Activated CD4-positive, alpha-beta T cell treated with anti-CD3 and anti-CD28 coated beads, Interleukin-2, amount 50 U/mL, for 48 hours (primary cell): Measurements from ENCODE around the gene SRPK1.
"Not testable (repeated sequence)": the region's sequence is repeated elsewhere in the genome, so short reads cannot be mapped to it uniquely, and the experiment has no call there.

Source experiments
- DNase-seq, 2 experiments: peaks; one replicate each; pipeline ENCODE4 v3.0.0-alpha.2; 2020

Gene SRPK1

DNA sequence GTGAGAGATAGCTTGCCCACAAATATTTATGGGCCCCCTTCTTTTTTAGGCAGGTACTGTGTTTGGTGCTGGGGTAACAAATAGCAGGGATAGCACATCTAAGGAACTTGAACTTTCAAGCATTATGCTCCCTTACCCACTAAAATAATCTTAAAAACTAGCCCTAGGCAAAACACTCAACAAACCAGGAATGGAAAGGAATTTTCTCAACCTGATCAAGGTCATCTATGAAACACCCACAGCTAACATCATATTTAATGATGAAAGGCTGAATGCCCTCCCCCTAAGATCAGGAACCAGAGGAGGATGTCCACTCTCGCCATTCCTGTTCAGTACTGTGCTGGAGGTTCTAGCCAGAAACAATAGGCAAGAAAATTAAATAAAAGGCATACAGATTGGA, 8.7 kb upstream of the SRPK1 start:
- DNase-seq = no peak

DNA sequence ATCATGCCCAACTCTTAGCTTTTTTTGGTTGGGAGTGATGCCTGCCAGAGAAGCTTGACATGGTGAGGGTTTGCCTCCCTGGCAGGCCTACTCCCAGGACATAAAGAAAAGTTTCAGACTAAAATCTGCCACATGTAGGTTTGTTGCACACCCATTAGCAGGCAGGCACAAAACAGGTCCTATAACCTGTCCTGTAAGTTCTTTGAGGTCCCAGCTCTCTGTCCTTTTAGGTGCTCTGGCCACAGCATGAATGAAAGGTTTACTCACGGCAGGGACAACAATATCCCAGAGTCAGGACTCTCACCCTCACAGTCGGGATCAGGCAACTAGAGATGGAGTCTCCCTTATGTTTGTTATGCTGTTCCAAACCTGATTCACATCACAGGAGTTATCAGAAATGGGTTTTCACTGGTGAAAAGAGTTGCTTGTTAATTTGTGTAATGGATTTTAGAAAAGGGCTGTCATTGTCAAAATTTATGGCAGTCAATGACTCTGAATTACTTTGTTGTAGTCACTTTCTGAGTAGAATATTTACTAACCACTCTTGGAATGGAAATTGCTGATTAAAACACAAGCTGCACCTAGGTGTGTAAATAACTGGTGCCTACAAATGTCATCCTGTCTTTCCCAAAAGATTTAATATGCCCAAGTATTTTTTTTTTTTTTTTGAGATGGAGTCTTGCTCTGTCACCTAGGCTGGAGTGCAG, 5.8 kb upstream of the SRPK1 start:
- DNase-seq = no peak

DNA sequence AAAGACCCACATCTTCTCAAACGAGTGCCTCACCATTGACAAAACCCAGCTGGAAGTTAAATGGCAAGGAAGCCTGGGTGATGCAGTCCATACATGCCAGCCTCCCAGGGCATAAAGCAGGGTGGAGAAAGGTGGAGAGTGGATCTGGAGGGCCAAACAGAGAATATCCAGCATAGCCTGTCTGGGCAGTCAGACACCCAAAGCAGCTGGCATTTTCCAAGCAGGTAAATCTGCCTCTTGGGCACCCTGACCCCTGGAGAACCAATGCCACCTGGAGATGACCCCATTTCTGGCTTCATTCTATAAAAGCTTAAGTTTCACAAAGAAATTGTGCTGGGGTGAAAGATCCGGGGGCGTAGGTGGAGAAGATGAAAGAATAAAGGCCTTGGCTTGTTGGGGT, 5.1 kb upstream of the SRPK1 start:
- DNase-seq = no peak

DNA sequence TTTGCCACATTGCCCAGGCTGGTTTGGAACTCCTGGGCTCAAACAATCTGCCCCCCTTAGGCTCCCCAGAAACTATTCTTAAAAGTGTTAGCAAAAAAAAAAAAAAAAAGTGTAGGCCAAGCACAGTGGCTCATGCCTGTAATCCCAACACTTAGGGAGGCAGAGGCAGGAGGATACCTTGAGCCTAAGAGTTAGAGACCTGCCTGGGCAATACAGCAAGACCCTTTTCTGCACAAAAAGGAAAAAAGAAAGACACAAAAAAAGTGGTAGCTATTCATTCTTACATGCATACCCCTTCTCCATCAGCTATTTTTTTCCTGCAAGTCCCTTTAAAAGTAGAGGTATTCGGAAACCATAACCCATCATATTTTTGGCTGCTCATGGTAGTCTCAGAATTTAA, 3.2 kb upstream of the SRPK1 start:
- no peak for DNase-seq

DNA sequence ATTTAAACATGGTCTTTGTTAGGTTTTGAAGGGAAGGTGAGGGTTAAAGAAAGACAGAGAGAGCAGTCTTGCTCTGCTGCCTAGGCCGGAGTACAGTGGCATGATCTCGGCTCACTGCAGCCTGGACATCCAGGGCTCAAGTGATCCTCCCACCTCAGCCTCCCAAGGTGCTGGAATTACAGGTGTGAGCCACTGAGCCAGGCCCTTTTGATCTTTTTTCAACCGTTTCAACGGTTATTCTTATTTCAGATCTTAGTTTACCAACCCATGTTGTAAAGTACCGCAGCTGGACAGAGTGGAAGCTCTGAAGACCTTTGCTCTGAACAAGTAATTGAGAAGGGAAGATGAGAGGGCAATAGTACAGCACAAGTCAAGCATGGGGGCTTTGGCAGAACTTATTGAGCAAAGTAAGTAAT, 1.2 kb upstream of the SRPK1 start:
- DNase-seq = no peak

DNA sequence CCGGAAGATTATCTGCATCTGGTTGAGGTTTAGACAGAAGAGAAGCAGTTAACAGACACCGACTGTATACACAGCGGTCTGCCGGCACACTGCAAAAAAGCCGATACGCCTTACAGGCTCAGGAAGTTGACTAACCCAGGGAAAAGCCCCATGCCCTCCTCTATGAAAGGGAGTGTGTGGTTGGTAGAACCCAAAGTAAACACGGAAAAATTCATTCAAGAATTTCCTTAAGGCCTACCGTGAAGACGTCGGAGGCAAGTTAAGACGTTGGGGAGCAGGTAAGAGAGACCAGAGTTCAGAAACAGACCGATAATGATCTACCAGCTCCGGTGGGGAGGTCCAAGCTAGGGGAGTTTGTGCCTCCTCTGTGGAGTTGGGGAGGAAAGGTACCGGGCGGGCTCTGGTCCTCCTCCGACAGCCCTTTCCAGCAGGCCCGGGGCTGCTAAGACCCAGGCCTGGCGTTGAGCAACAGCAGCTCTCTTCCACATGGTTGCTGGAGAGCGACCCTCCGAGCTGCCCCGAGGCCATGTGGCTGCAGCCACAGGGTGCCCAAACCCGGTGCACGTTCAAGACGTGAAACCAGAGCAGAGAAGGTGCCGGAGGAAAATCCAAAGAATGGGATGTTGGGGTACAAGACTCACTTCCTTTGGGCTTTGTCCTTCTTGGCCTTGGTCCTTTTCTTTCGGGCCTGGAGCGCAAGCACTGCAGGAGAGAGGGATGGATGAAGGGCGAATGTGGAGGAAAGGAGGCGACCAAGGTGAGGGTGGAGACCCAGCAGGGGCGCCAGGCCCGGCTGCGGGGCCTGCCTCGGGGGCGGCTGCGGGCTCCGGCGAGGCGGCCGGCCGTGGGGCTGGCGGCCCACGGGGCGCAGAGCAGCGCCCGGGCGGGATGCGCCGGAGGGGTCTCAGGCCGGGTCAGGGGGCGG, 809 bp downstream of the SRPK1 start:
- peak; percentile 59 to 68 for DNase-seq

DNA sequence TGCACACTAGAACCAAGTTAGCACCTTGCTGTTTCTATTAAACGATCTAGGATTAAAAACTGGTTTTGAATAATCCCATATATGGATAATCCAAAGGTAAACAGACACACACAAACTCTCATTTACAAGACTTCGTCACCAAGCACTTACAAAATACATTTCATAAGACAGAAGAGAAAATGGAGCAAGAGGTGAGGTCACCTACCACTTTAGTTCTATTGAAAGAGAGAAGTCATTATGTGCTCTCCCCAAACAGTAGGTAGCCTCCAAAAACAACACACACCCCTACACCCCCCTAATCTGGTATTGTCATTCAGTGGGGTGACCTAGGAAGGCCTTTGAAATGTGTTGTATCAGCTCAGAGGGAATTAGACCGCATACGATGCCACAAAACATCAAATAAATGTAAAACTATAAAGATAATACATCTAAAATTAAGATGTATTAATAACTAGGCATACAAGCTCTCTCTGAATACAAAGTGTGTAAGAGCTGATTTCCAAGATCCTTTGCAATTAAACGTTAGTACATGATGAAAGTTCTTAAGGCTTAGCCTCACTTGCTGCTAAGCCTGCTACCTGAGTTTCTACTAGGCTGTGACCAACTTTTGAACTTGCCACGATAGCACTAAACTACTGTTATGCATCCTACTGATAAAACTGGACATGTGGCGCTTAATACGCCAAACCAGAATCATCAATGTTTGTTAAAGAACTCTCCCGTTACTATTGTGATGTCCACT, 1.6 kb downstream of the SRPK1 start:
- no peak for DNase-seq

DNA sequence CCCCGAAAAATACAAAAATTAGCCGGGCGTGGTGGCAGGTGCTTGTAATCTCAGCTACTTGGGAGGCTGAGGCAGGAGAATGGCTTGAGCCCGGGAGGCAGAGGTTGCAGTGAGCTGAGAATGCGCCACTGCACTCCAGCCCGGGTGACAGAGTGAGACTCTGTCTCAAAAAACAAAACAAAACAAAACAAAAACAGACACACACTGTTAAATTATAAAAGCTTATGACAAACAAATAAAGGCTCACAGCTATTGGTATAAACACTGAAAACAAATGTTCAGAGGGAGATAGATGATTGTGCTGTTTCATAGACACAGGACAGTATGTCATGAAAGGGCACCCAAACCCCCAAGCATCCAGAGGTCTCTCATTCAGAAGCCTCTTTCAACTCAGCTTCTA, 4.0 kb downstream of the SRPK1 start:
- DNase-seq = not testable (repeated sequence)

DNA sequence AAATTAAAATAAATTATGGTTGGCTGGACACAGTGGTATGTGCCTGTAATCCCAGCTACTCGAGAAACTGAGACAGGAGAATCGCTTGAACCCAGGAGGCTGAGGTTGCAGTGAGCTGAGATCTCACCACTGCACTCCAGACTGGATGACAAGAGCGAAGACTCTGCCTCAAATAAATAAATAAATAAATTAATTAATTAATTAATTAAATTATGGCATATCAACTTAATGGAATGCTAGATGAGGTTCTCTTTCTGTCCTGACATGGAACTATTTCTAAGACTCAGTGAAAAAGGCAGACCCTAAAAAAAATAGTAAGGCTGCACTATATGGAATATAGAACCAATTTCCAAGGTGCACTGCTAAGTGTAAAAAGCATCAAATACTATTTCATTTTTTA, 4.8 kb downstream of the SRPK1 start:
- DNase-seq = no peak

DNA sequence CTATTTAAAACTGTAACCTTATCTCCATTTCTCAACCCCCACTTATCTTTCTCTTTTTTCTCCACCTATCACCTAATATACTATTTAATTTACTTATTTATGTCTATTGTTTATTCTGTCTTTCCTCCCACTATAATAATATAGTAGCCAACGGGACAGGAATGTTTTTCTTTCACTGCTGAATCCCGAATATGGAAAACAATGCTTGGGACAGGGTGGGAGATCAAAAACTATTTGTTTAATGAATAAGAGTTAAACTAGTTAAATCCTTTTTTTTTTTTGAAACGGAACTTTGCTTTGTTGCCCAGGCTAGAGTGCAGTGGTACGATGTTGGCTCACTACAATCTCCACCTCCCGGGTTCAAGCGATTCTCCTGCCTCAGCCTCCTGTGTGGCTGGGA, 6.4 kb downstream of the SRPK1 start:
- no peak for DNase-seq

DNA sequence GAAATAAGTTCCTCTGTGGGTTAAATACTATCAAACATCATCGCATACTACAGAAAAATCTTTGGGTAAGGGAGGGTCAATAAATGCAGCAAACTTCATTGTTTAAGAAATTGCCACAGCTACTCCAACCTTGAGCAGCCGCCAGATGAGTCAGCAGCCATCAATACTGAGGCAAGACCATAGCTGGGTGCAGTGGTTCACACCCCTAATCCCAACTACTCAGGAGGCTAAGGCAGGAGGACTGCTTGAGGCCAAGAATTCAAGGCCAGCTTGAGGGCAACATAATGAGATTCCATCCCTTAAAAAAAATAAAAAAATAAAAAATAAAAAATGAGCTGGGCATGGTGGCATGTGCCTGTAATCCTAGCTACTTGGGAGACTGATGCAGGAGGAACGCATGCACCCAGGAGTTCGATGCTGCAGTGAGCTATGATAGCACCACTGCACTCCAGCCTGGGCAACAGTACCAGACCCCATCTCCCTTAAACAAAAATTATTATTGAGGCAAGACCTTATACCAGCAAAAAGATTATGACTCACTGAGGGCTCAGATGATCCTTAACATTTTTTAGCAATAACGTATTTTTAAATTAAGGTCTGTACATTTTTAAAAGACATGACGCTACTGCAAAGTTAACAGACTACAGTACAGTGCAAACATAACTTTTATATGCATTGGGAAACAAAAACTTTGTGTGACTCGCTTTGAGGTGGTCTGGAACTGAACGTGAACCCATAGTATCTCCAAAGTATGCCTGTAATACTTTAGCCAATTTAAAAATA, 8.8 kb downstream of the SRPK1 start:
- DNase-seq = no peak

DNA sequence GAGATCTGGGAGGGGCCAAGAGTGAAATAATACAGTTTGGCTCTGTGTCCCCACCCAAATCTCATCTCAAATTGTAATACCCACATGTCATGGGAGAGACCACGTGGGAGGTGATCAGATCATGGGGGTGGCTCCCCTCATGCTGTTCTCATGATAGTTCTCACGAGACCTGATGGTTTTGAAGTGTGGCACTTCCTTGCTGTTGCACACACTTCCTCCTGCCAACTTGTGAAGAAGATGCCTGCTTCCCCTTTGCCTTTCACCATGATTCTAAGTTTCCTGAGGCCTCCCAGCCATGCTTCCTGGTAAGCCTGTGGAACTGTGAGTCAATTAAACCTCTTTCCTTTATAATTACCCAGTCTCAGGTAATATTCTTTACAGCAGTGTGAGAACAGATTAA, 11.3 kb downstream of the SRPK1 start:
- DNase-seq = not testable (repeated sequence)

DNA sequence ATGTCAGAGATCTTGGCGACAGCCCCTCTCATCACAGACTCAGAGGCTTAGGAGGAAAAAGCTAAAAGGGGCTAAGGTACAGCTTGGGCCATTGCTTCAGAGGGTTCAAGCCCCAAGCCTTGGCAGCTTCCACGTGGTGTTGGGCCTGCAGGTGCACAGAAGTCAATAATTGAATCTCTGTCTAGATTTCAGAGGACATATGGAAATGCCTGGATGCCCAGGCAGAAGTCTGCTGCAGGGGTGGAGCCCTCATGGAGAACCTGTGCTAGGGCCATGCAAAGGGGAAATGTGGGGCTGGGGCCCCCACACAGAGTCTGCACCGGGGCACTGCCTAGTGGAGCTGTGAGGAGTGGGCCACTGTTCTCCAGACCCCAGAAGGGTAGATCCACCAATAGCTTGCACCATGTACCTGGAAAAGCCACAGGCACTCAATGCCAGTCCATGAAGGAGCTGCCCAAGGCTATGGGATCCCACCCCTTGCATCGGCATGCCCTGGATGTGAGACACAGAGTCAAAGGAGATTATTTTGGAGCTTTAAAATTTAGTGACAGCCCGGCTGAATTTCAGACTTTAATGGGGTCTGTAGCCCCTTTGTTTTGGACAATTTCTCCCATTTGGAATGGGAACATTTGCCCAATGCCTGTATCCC, 12.0 kb downstream of the SRPK1 start:
- DNase-seq = not testable (repeated sequence)

DNA sequence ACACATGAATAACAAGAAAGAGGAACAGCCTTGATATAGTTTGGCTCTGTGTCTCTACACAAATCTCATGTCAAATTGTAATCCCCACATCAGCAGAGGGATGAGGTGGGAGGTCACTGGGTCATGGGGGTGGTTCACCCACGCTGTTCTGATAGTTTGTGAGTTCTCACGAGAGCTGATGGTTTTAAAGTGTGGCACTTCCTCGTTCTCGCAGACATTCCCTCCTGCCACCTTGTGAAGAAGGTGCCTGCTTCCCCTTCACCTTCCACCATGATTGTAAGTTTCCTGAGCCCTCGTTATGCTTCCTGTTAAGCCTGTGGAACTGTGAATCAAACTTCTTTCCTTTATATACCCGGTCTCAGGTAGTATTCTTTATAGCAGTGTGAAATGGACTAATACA, 13.1 kb downstream of the SRPK1 start:
- no peak for DNase-seq

DNA sequence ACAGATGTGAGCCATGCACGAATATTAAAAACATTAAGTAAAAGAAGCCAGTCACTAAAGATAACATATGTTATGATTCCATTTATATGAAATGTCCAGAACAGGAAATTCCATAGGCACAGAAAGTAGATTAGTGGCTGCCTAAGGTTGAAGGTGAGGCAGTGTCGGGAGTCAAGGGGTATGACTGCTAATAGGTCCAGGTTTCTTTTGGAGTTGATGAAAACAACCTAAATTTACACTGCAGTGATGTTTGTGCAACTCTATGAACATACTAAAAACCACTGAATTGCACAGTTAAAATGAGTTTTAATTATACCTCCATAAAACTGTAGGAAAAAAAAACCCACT, 14.4 kb downstream of the SRPK1 start:
- DNase-seq = no peak

DNA sequence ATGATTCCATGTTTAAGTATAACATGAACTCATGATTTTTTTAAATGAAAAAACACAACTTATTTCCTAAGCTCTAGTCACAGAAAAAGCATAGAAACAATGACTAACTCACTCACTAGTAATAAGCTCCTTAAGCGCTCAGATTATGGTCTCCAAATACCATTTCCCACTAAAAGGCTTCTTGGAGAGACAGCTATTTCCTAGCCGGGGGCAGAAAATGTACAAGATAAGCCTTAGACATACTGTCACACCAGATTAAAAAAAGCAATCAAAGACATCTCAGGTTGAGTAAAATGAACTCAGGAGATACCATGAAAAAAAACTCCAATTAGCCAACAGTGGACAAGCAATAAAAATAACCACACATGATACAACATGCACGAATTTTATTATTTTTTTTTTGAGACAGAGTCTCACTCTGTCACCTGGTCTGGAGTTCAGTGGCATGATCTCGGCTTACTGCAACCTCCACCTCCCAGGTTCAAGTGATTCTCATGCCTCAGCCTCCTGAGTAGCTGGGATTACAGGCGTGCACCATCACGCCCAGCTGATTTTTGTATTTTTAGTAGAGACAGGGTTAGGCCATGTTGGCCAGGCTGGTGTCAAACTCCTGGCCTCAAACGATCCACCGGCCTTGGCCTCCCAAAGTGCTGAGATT, 14.9 kb downstream of the SRPK1 start:
- no peak for DNase-seq

DNA sequence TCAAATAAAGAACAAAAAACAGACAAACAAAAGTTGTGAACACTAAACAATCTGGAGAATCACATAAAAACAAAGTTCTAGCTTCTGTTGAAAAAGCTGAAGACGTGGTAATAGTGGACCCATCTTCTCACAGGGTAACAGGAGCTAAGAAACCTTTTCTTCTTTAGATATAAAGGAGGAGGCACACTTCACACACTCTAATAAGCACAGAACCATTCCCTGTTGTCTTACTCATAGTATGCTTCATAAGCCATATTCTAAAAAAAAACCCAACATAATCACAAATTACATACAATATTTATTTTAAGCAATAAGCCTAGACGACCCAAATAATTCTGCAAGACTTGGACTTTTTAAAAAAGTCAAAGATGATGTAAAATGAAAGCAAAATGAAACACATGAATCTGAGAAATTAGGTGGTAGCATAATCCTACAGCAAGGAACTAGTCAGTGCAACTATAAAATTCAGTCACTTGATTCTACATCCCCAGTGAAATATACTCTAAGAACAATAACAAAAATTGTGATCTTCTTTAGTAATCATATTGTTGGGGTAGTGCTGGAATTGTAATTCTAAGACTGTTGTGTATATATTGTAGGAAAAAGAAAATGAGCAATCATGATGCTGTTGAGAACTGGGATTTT, 15.6 kb downstream of the SRPK1 start:
- no peak for DNase-seq

DNA sequence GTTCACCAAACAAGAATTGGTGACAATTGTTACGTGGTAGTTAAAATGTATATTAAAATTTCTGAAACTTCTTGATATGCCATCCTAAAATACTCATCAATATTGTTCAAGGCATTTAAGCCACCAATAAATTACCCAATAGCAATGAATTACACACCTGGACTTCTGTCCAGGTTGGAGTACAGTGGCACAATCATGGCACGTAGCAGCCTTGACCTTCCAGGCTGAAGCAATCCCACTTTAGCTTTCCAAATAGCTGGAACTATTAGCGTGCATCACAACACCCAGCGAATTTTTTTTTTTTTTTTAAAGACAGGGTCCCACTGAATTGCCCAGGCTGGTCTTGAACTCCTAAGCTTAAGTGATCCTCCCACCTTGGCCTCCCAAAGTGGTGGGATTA, 17.2 kb downstream of the SRPK1 start:
- DNase-seq = no peak

DNA sequence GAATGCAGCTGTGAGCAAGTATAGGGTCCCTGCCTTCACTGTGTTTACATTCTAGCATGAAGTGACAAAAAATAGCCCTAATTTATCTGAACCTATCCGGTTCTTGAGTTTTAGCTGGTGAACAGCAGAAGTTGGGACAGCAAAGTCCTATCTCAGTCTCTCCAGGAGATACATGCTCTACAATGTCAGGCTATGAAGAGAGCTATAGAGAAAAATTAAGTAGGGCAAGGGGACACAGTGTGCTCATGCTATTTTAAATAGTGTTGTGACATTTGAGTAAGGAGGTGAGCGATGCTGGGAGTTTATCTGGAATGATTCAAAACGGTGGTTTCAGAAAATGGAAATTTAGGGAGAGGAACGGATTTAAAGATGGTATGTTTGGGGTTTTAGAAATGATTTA, 20.4 kb downstream of the SRPK1 start:
- no peak for DNase-seq

DNA sequence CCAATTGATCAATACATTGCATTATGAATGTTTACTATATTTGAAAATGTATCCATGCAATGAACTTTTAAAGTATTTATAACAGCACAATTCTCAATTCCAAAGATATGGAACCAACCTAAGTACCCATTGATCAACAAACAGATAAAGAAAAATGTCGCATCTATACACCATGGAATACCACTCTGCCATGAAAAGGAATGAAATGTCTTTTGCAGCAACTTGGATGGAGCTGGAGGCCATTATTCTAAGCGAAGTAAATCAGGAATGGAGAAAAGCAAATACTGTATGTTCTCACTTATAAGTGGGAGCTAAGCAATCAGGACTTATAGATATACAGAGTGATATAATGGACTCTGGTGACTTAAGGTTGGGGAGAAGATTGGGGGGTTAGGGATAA, 22.9 kb downstream of the SRPK1 start:
- DNase-seq = no peak

DNA sequence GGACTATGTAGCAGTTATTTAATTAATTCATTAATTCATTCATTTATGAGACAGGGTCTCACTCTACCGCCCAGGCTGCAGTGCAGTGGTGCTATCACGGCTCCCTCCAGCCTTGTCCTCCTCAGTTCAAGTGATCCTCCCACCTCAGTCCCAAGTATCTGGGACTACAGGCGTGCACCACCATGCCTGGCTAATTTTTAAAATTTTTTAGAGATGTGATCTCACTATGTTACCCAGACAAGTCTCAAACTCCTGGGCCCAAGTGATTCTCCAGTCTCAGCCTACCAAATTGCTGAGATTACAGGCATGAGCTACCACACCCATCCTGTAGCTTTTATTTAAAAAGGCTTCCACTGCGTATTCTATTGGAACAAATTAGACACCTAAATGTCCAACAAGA, 23.4 kb downstream of the SRPK1 start:
- no peak for DNase-seq
